Astrocyte (in vitro differentiated cells and primary cell): ENCODE results near the gene SLC8B1. TPM values are rescaled to one million over a fixed set of nuclear protein-coding genes. Genes with fewer than 3 reads are reported as not detected.
A peak's percentile ranks its signal among the peaks of the same experiment; 100 is the strongest.

ENCODE experiments used
- DNase-seq: peaks from one replicate; pipeline ENCODE4 v3.0.0-alpha.2; 2010; ENCODE audit warnings: low read depth
- FAIRE-seq: peaks from 2 replicates; lab custom pipeline; 2011; peaks lifted over from hg19 to GRCh38; lab: Jason Lieb, UNC
- H2AFZ ChIP-seq: 2 replicates; pipeline ENCODE4 v1.6.0; 2012; ENCODE audit warnings: low read depth, low read length, inconsistent platforms
- H3K27ac ChIP-seq: 2 replicates; pipeline ENCODE4 v1.5.1; 2011; ENCODE audit warnings: low read depth, low read length, inconsistent platforms
- H3K27me3 ChIP-seq: 2 replicates; pipeline ENCODE4 v1.6.0; 2011; ENCODE audit warnings: low read length, inconsistent platforms; ENCODE audit not compliant: insufficient read depth
- H3K36me3 ChIP-seq: 2 replicates; pipeline ENCODE4 v1.5.1; 2011; ENCODE audit warnings: low read length, inconsistent platforms; ENCODE audit not compliant: insufficient read depth
- H3K4me1 ChIP-seq: 2 replicates; pipeline ENCODE4 v1.5.1; 2011; ENCODE audit warnings: low read length, inconsistent platforms; ENCODE audit not compliant: insufficient read depth
- H3K4me2 ChIP-seq: 2 replicates; pipeline ENCODE4 v1.6.0; 2012; ENCODE audit warnings: low read length, inconsistent platforms
- H3K4me3 ChIP-seq: 2 replicates; pipeline ENCODE4 v1.5.1; 2011; ENCODE audit warnings: low read depth, mild to moderate bottlenecking, low read length, inconsistent platforms; ENCODE audit not compliant: insufficient read depth
- H3K79me2 ChIP-seq: 2 replicates; pipeline ENCODE4 v1.6.0; 2012; ENCODE audit warnings: mild to moderate bottlenecking, low read length, inconsistent platforms; ENCODE audit not compliant: insufficient read depth
- H3K9ac ChIP-seq: 2 replicates; pipeline ENCODE4 v1.6.0; 2012; ENCODE audit warnings: mild to moderate bottlenecking, low read length, inconsistent platforms
- H3K9me3 ChIP-seq: 2 replicates; pipeline ENCODE4 v1.5.1; 2012; ENCODE audit warnings: low read depth, mild to moderate bottlenecking, low read length, inconsistent platforms; ENCODE audit not compliant: insufficient read depth
- H4K20me1 ChIP-seq: 2 replicates; pipeline ENCODE4 v1.6.0; 2012; ENCODE audit warnings: low read length, inconsistent platforms; ENCODE audit not compliant: insufficient read depth
- H3K27ac Mint-ChIP-seq: one replicate; pipeline ENCODE4 v1.8.0; 2021; ENCODE audit warnings: mild to moderate bottlenecking, mixed read lengths; ENCODE audit not compliant: unreplicated experiment
- H3K27me3 Mint-ChIP-seq: one replicate; pipeline ENCODE4 v1.8.0; 2021; ENCODE audit warnings: low read depth, mixed read lengths; ENCODE audit not compliant: unreplicated experiment
- H3K36me3 Mint-ChIP-seq: one replicate; pipeline ENCODE4 v1.8.0; 2021; ENCODE audit warnings: low read depth, mixed read lengths; ENCODE audit not compliant: unreplicated experiment
- H3K4me1 Mint-ChIP-seq: one replicate; pipeline ENCODE4 v1.8.0; 2021; ENCODE audit warnings: low read depth, mixed read lengths; ENCODE audit not compliant: unreplicated experiment
- H3K4me3 Mint-ChIP-seq: one replicate; pipeline ENCODE4 v1.8.0; 2021; ENCODE audit warnings: mild to moderate bottlenecking, moderate library complexity, mixed read lengths; ENCODE audit not compliant: unreplicated experiment
- H3K9me3 Mint-ChIP-seq: one replicate; pipeline ENCODE4 v1.8.0; 2021; ENCODE audit warnings: mild to moderate bottlenecking, mixed read lengths; ENCODE audit not compliant: unreplicated experiment
- EZH2 ChIP-seq: IDR thresholded peaks from 2 replicates; pipeline ENCODE4 v1.6.1; 2012; ENCODE audit warnings: mild to moderate bottlenecking, low read length, inconsistent platforms; ENCODE audit not compliant: insufficient read depth
- total RNA-seq: library from RNA; stranded (reverse); gene quantifications from 2 replicates; pipeline ENCODE4 v1.2.1, GENCODE V29; 2021
- TF ChIP-seq, protein P1 (sequence below): IDR thresholded peaks from 2 replicates; pipeline ENCODE4 v1.5.1; 2011; ENCODE audit warnings: low read depth, mild to moderate bottlenecking, inconsistent platforms, low read length, moderate library complexity; ENCODE audit not compliant: insufficient read depth

The SLC8B1 gene
- total RNA-seq, 1 donor from 2014 or later, result 8.6 TPM

- no peak overlapping the region for H3K27ac ChIP-seq
Observed at GRCh38 chr12:113292547-113292946, 42.4 kb downstream of the SLC8B1 start.

GRCh38 chr12:113292091-113292490, 42.8 kb downstream of the SLC8B1 start:
- no peaks in the 10 kb centered on the region for H4K20me1 ChIP-seq
- H3K27ac ChIP-seq, result no peak overlapping the region
- peak; percentile 29 for DNase-seq
- Mint-ChIP-seq H3K9me3 (no peaks in the 10 kb centered on the region), H3K36me3 (peaks cover 30% of the 10 kb centered on the region), H3K27me3 (no peaks in the 10 kb centered on the region), H3K27ac (no peak overlapping the region), H3K4me1 (peaks cover 6% of the 10 kb centered on the region), H3K4me3 (no peak overlapping the region)
- no peak overlapping the region for H3K9ac ChIP-seq
- H3K4me1 ChIP-seq, result no peaks in the 10 kb centered on the region
- no peak overlapping the region for H2AFZ ChIP-seq
- no peaks in the 10 kb centered on the region for H3K79me2 ChIP-seq
- no peaks in the 10 kb centered on the region for H3K36me3 ChIP-seq
- no peak overlapping the region for H3K4me3 ChIP-seq
- H3K9me3 ChIP-seq, result no peaks in the 10 kb centered on the region
- TF ChIP-seq EZH2, result no peak
- TF ChIP-seq, protein P1, sequence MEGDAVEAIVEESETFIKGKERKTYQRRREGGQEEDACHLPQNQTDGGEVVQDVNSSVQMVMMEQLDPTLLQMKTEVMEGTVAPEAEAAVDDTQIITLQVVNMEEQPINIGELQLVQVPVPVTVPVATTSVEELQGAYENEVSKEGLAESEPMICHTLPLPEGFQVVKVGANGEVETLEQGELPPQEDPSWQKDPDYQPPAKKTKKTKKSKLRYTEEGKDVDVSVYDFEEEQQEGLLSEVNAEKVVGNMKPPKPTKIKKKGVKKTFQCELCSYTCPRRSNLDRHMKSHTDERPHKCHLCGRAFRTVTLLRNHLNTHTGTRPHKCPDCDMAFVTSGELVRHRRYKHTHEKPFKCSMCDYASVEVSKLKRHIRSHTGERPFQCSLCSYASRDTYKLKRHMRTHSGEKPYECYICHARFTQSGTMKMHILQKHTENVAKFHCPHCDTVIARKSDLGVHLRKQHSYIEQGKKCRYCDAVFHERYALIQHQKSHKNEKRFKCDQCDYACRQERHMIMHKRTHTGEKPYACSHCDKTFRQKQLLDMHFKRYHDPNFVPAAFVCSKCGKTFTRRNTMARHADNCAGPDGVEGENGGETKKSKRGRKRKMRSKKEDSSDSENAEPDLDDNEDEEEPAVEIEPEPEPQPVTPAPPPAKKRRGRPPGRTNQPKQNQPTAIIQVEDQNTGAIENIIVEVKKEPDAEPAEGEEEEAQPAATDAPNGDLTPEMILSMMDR, result no peak
- no peaks in the 10 kb centered on the region for H3K27me3 ChIP-seq
- no peak for FAIRE-seq
- no peak overlapping the region for H3K4me2 ChIP-seq

More at GRCh38 chr12:113292547-113292946, 42.4 kb downstream of the SLC8B1 start:
- no peak overlapping the region for H3K27ac Mint-ChIP-seq
- Histone ChIP-seq H4K20me1 (no peaks in the 10 kb centered on the region), H2AFZ (no peak overlapping the region), H3K4me1 (no peaks in the 10 kb centered on the region), H3K27me3 (no peaks in the 10 kb centered on the region), H3K79me2 (no peaks in the 10 kb centered on the region), H3K9ac (no peak overlapping the region), H3K36me3 (no peaks in the 10 kb centered on the region), H3K9me3 (no peaks in the 10 kb centered on the region), H3K4me3 (no peak overlapping the region), H3K4me2 (no peak overlapping the region)
- FAIRE-seq (no peak), DNase-seq (no peak)
- H3K36me3 Mint-ChIP-seq, result peaks cover 30% of the 10 kb centered on the region
- peaks cover 6% of the 10 kb centered on the region for H3K4me1 Mint-ChIP-seq
- H3K4me3 Mint-ChIP-seq, result no peak overlapping the region
- H3K27me3 Mint-ChIP-seq, result no peaks in the 10 kb centered on the region
- TF ChIP-seq EZH2, result no peak
- TF ChIP-seq, protein P1, result no peak
- no peaks in the 10 kb centered on the region for H3K9me3 Mint-ChIP-seq

- H3K9me3 Mint-ChIP-seq, result no peaks in the 10 kb centered on the region
- no peak for DNase-seq
- no peak overlapping the region for H3K27ac Mint-ChIP-seq
- H3K4me3 Mint-ChIP-seq, result no peak overlapping the region
- Histone ChIP-seq H2AFZ (no peak overlapping the region), H4K20me1 (no peaks in the 10 kb centered on the region), H3K4me1 (no peaks in the 10 kb centered on the region), H3K79me2 (no peaks in the 10 kb centered on the region), H3K4me2 (no peak overlapping the region), H3K4me3 (no peak overlapping the region), H3K27me3 (no peaks in the 10 kb centered on the region), H3K36me3 (no peaks in the 10 kb centered on the region), H3K9ac (no peak overlapping the region), H3K27ac (no peak overlapping the region), H3K9me3 (no peaks in the 10 kb centered on the region)
- peaks cover 6% of the 10 kb centered on the region for H3K4me1 Mint-ChIP-seq
- H3K27me3 Mint-ChIP-seq, result no peaks in the 10 kb centered on the region
- FAIRE-seq, result no peak
- no peak for TF ChIP-seq EZH2
- TF ChIP-seq, protein P1, result no peak
- peaks cover 27% of the 10 kb centered on the region for H3K36me3 Mint-ChIP-seq
Observed at GRCh38 chr12:113291586-113291985, 43.3 kb downstream of the SLC8B1 start.
